ENCODE measurements around the gene THOC3. TPM values are rescaled to one million over a fixed set of nuclear protein-coding genes. Genes with fewer than 3 reads are reported as not detected.

The THOC3 gene
- total RNA-seq = 35.5 and 35.7 TPM in 2 replicates

DNA sequence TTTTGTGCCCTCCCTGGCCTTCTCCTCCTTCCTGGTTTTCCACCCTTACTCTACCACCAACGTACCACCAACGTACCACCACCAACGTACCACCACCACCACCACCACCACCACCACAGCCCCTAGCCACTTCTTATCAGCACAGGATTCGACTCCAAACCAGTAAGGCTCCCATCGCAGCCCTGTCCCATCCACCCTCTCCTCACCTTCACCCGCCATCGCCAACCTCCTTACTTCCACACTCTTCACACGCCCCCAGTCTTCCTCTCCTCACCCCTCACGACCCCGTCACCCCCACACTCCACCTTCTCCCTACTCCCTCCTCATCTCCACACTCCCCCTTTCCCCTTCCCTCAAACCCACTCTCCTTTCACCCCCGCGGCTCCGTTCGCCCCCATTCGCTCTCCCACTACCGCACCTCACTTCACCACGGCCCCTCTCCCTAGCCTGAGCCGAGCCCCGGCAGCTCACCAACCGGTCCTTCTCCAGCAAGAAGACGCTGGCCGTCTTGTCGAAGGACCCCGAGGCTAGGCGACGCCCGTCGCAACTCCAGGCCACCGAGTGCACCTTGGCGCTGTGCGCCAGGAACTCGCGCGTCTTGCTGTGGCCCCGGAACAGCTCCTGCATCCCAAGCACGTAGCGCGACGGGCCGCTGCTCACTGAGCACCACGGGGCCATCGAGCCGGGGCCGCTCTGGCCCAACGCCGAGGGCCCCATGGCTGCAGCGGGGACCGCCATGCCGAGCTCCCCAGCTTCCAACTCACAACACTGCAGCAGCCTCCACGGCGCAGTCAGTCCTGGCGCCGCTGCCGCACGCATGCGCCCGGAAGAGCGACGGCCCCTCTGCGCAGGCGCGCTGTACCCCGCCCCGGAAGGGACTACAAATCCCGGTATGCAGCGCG is at the start of gene THOC3:
THOC3 (minus strand) TSS at position 845 of the 902 bp plus-strand sequence; CDS start at position 738, 107 bp downstream.

Other genes with a start within 250 kb of the THOC3 start
- gene CPLX2, start 96.7 kb downstream of the THOC3 start, total RNA-seq = not detected in 2 replicates

All from pericardium fibroblast (primary cell).